H1 (cell line): ENCODE results near the gene TGM2. TPM values are rescaled to one million over a fixed set of nuclear protein-coding genes. Genes with fewer than 3 reads are reported as not detected.

Source experiments
- CTCF ChIA-PET: fragments of 300-600 bp; sonication (Branson Sonifier 250); formaldehyde crosslinking; loops from one replicate; lab custom pipeline; 2021; ENCODE audit not compliant: partially characterized antibody; lab: Charles Lee
- POLR2A ChIA-PET: fragments of 300-600 bp; sonication (Branson Sonifier 250); formaldehyde crosslinking; loops from one replicate; lab custom pipeline; 2021; ENCODE audit warnings: inconsistent platforms; ENCODE audit not compliant: partially characterized antibody; lab: Charles Lee
- DNase-seq, 2 experiments: peaks; one replicate each; pipeline versions ENCODE4 v3.0.0 to v3.0.0-alpha.2; 2010 to 2022; ENCODE audit warnings: low spot score in 2 of 2, low read depth in 1 of 2, mixed read lengths in 1 of 2
- FAIRE-seq: peaks from 2 replicates; lab custom pipeline; 2011; peaks lifted over from hg19 to GRCh38; lab: Jason Lieb, UNC
- H2AFZ ChIP-seq: 2 replicates; pipeline ENCODE4 v1.8.1; 2012; ENCODE audit warnings: low read length, inconsistent platforms
- H2AK5ac ChIP-seq: 2 replicates; pipeline ENCODE4 v1.6.1; 2013; ENCODE audit warnings: low read depth, low read length
- H2BK120ac ChIP-seq: replicated peaks from 2 replicates; pipeline ENCODE3; 2013; ENCODE audit warnings: low read depth, low read length, inconsistent platforms
- H2BK12ac ChIP-seq: 2 replicates; pipeline ENCODE4 v1.6.1; 2013; ENCODE audit warnings: low read depth, low read length
- H2BK15ac ChIP-seq: 2 replicates; pipeline ENCODE4 v1.6.1; 2013; ENCODE audit warnings: low read length
- H2BK20ac ChIP-seq: 2 replicates; pipeline ENCODE4 v1.6.1; 2013; ENCODE audit warnings: low read length
- H2BK5ac ChIP-seq: 2 replicates; pipeline ENCODE4 v1.6.1; 2013; ENCODE audit warnings: low read depth, low read length
- H3K14ac ChIP-seq: 2 replicates; pipeline ENCODE4 v1.6.1; 2013; ENCODE audit warnings: inconsistent platforms; ENCODE audit not compliant: insufficient read length
- H3K18ac ChIP-seq: 2 replicates; pipeline ENCODE4 v1.6.1; 2013; ENCODE audit warnings: low read length; ENCODE audit errors: extremely low read depth
- H3K23ac ChIP-seq: 2 replicates; pipeline ENCODE4 v1.6.1; 2013; ENCODE audit warnings: inconsistent platforms; ENCODE audit not compliant: insufficient read length
- H3K23me2 ChIP-seq: 2 replicates; pipeline ENCODE4 v1.6.1; 2013; ENCODE audit warnings: low read depth, low read length
- H3K27ac ChIP-seq: 2 replicates; pipeline ENCODE4 v1.6.1; 2011; ENCODE audit warnings: low read depth, low read length, inconsistent platforms
- H3K27me3 ChIP-seq, 4 experiments: replicated peaks in 1 of 4; 1 replicate in 1 of 4; 2 replicates in 3 of 4; pipeline versions ENCODE4 v1.6.1 to v1.8.1; 2011 to 2013; ENCODE audit warnings: low read length in 3 of 4, mild to moderate bottlenecking in 3 of 4, inconsistent platforms in 2 of 4, mixed read lengths in 2 of 4, moderate library complexity in 1 of 4; ENCODE audit not compliant: control insufficient read depth in 3 of 4, insufficient read depth in 3 of 4; ENCODE audit errors: extremely low read depth in 1 of 4
- H3K36me3 ChIP-seq, 4 experiments: 2 replicates each; pipeline versions ENCODE4 v1.6.1 to v1.8.1; 2011 to 2013; ENCODE audit warnings: mild to moderate bottlenecking in 4 of 4, low read length in 3 of 4, moderate library complexity in 2 of 4, control low read depth in 1 of 4, inconsistent platforms in 1 of 4; ENCODE audit not compliant: insufficient read depth in 4 of 4, control insufficient read depth in 2 of 4
- H3K4ac ChIP-seq: replicated peaks from 2 replicates; pipeline ENCODE3; 2013; ENCODE audit warnings: low read length, low read depth, mixed read lengths, inconsistent platforms; ENCODE audit not compliant: insufficient read length
- H3K4me1 ChIP-seq, 4 experiments: replicated peaks in 1 of 4; 1 replicate in 1 of 4; 2 replicates in 3 of 4; pipeline versions ENCODE4 v1.6.1 to v1.8.1; 2011 to 2013; ENCODE audit warnings: low read length in 3 of 4, inconsistent platforms in 2 of 4, mixed read lengths in 1 of 4; ENCODE audit not compliant: insufficient read depth in 4 of 4, control insufficient read depth in 3 of 4
- H3K4me2 ChIP-seq, 2 experiments: 2 replicates each; pipeline versions ENCODE4 v1.6.1 to v1.8.1; 2011 to 2013; ENCODE audit warnings: low read depth in 2 of 2, low read length in 2 of 2, control low read depth in 1 of 2, inconsistent platforms in 1 of 2, mild to moderate bottlenecking in 1 of 2; ENCODE audit not compliant: insufficient read depth in 1 of 2
- H3K4me3 ChIP-seq, 4 experiments: fragments of 200-600, 300-600 bp in 1 of 4; sonication (generic), shearing (Covaris generic), sonication (Bioruptor Twin) in 1 of 4; 2 replicates each; pipeline versions ENCODE4 v1.5.1 to v1.8.1; 2011 to 2016; ENCODE audit warnings: low read length in 4 of 4, low read depth in 3 of 4, control low read depth in 2 of 4, inconsistent platforms in 2 of 4, mild to moderate bottlenecking in 2 of 4, mixed read lengths in 1 of 4, moderate library complexity in 1 of 4; ENCODE audit not compliant: insufficient read depth in 2 of 4; ENCODE audit errors: extremely low read depth in 1 of 4
- H3K56ac ChIP-seq: replicated peaks from 2 replicates; pipeline ENCODE3; 2013; ENCODE audit warnings: low read depth, mild to moderate bottlenecking, mixed read lengths, low read length, inconsistent platforms; ENCODE audit not compliant: insufficient read length
- H3K79me1 ChIP-seq: 2 replicates; pipeline ENCODE4 v1.6.1; 2013; ENCODE audit warnings: low read depth, low read length, control low read depth
- H3K79me2 ChIP-seq, 2 experiments: 2 replicates each; pipeline versions ENCODE4 v1.6.1 to v1.8.1; 2012 to 2013; ENCODE audit warnings: low read length in 2 of 2, mild to moderate bottlenecking in 2 of 2, inconsistent platforms in 1 of 2; ENCODE audit not compliant: insufficient read depth in 2 of 2, control insufficient read depth in 1 of 2
- H3K9ac ChIP-seq, 4 experiments: replicated peaks in 1 of 4; 1 replicate in 1 of 4; 2 replicates in 3 of 4; pipeline versions ENCODE4 v1.6.1 to v1.8.1; 2011 to 2013; ENCODE audit warnings: low read depth in 3 of 4, low read length in 3 of 4, control low read depth in 2 of 4, mild to moderate bottlenecking in 2 of 4, moderate library complexity in 2 of 4, inconsistent platforms in 1 of 4; ENCODE audit errors: extremely low read depth in 1 of 4
- H3K9me3 ChIP-seq, 2 experiments: 2 replicates each; pipeline versions ENCODE4 v1.6.1 to v1.8.1; 2012 to 2013; ENCODE audit warnings: mild to moderate bottlenecking in 2 of 2, moderate library complexity in 2 of 2, control low read depth in 1 of 2, inconsistent platforms in 1 of 2, low read depth in 1 of 2, low read length in 1 of 2, mixed read lengths in 1 of 2; ENCODE audit not compliant: insufficient read depth in 2 of 2
- H4K20me1 ChIP-seq, 2 experiments: replicated peaks in 1 of 2; 2 replicates each; pipeline versions ENCODE3 to v1.8.1; 2011 to 2013; ENCODE audit warnings: inconsistent platforms in 2 of 2, low read length in 2 of 2, mild to moderate bottlenecking in 1 of 2; ENCODE audit not compliant: insufficient read depth in 2 of 2, control insufficient read depth in 1 of 2
- H4K5ac ChIP-seq: 2 replicates; pipeline ENCODE4 v1.6.1; 2013; ENCODE audit warnings: low read length, low read depth, mixed read lengths, inconsistent platforms; ENCODE audit not compliant: insufficient read length
- H4K8ac ChIP-seq: 2 replicates; pipeline ENCODE4 v1.8.0; 2013; ENCODE audit warnings: mild to moderate bottlenecking, moderate library complexity, low read length, inconsistent platforms; ENCODE audit not compliant: insufficient read depth; ENCODE audit errors: extremely low read depth
- H4K91ac ChIP-seq: replicated peaks from 2 replicates; pipeline ENCODE3; 2013; ENCODE audit warnings: low read length, mixed read lengths, inconsistent platforms; ENCODE audit not compliant: insufficient read length
- BACH1 ChIP-seq: IDR thresholded peaks from 2 replicates; pipeline ENCODE4 v1.6.1; 2012; ENCODE audit warnings: low read length, improper control_type of control experiment
- CBX8 ChIP-seq: fragments of 300-800, 300-1000 bp; sonication (generic); IDR thresholded peaks from 2 replicates; pipeline ENCODE4 v1.7.1; 2016; ENCODE audit warnings: low read depth, low read length, borderline replicate concordance
- CEBPB ChIP-seq: IDR thresholded peaks from 2 replicates; pipeline ENCODE4 v1.6.1; 2012; ENCODE audit warnings: low read depth, low read length
- CHD2 ChIP-seq: IDR thresholded peaks from 2 replicates; pipeline ENCODE4 v1.6.1; 2012; ENCODE audit warnings: low read length, improper control_type of control experiment
- EZH2 ChIP-seq: fragments of 200-600 bp; sonication (generic); IDR thresholded peaks from 2 replicates; pipeline ENCODE4 v1.7.1; 2012; ENCODE audit warnings: low read depth, mild to moderate bottlenecking, moderate library complexity, low read length, inconsistent platforms; ENCODE audit not compliant: severe bottlenecking
- KDM1A ChIP-seq: fragments of 200-600, 300-600 bp; sonication (generic); IDR thresholded peaks from 2 replicates; pipeline ENCODE4 v1.7.1; 2016; ENCODE audit warnings: mild to moderate bottlenecking, low read length, borderline replicate concordance
- KDM4A ChIP-seq: IDR thresholded peaks from one replicate; pipeline ENCODE4 v1.7.1; 2012; ENCODE audit warnings: low read depth, mild to moderate bottlenecking, moderate library complexity, low read length, inconsistent platforms; ENCODE audit not compliant: severe bottlenecking
- NANOG ChIP-seq: IDR thresholded peaks from 2 replicates; pipeline ENCODE4 v1.6.1; 2011; ENCODE audit warnings: low read length, low read depth, mild to moderate bottlenecking, inconsistent platforms; ENCODE audit not compliant: insufficient read depth, poor library complexity, severe bottlenecking
- RFX5 ChIP-seq: IDR thresholded peaks from 2 replicates; pipeline ENCODE4 v1.6.1; 2011; ENCODE audit warnings: low read depth, low read length, improper control_type of control experiment, borderline replicate concordance
- SAP30 ChIP-seq: fragments of 300-600 bp; sonication (generic); IDR thresholded peaks from 2 replicates; pipeline ENCODE4 v1.7.1; 2012; ENCODE audit warnings: low read length, moderate library complexity, mild to moderate bottlenecking, inconsistent platforms; ENCODE audit not compliant: insufficient read depth, insufficient replicate concordance
- SRF ChIP-seq: IDR thresholded peaks from 2 replicates; pipeline ENCODE4 v1.6.1; 2011; ENCODE audit warnings: mild to moderate bottlenecking, low read depth, low read length, moderate library complexity
- TAF7 ChIP-seq: optimal IDR thresholded peaks from 2 replicates; pipeline ENCODE3; 2011; ENCODE audit warnings: low read depth, mild to moderate bottlenecking, inconsistent platforms, low read length, moderate library complexity, borderline replicate concordance
- TBP ChIP-seq: IDR thresholded peaks from 2 replicates; pipeline ENCODE4 v1.6.1; 2011; ENCODE audit warnings: low read depth, low read length, improper control_type of control experiment
- YY1 ChIP-seq: IDR thresholded peaks from 2 replicates; pipeline ENCODE4 v1.6.1; 2011; ENCODE audit warnings: low read depth, mild to moderate bottlenecking, low read length
- WGBS, 2 experiments: shearing (Covaris generic) in 1 of 2; methylation state at CpG; one replicate each; pipeline versions ENCODE4 v1.1.6 to v1.1.7; 2013 to 2015; ENCODE audit warnings: low lambda C conversion rate in 2 of 2, mixed read lengths in 2 of 2, inconsistent platforms in 1 of 2, low coverage in 1 of 2, missing lambda C conversion rate in 1 of 2; ENCODE audit not compliant: insufficient replicate concordance in 2 of 2, insufficient coverage in 1 of 2, insufficient read length in 1 of 2; ENCODE audit errors: extremely low coverage in 1 of 2, missing lambda C conversion rate in 1 of 2; 5-methylcytosine and 5-hydroxymethylcytosine counted together
- polyA plus RNA-seq, 7 experiments: library from polyadenylated mRNA; depleted of rRNA in 3 of 7; stranded (reverse) in 5 of 7; unstranded in 2 of 7; fragments of >200 nt in 5 of 7; fragments of 200-250 nt in 2 of 7; gene quantifications; 1 replicate in 5 of 7; 2 replicates in 1 of 7; 4 replicates in 1 of 7; pipeline versions ENCODE4 v1.2.1 to v1.2.3, GENCODE V29; 2011 to 2013; ENCODE audit warnings: missing spikeins in 2 of 7, mixed read lengths in 2 of 7
- total RNA-seq: library from RNA; stranded (reverse); fragmentation: NEBNext Ultra II Directional; extraction: Animal tissue kit (Norgen Biotek cat#: 25700); gene quantifications from 2 replicates; pipeline ENCODE4 v1.2.1, GENCODE V29; 2021

Gene TGM2
- total and polyA plus RNA-seq, 2 of the 8 experiments (the other 6 are each of a cell fraction or from before 2014, with no cell fraction given) = 0.86 to 1.0 TPM

GRCh38 chr20:38127920-38128528 lies 37.0 kb downstream of the TGM2 start:
- H3K9ac ChIP-seq = no peak overlapping the region
- H2BK12ac ChIP-seq = no peak overlapping the region
- H4K20me1 ChIP-seq = no peaks in the 10 kb centered on the region
- no peak overlapping the region for H2AFZ ChIP-seq
- ChIA-PET CTCF (interaction anchor here (0.6 to 3.3 kb wide), 6 partner anchors 9 to 94 kb away, joined by 3 to 16 read pairs (median 4); no protein-coding TSS in a partner anchor), POLR2A (no interaction called here)
- no peaks in the 10 kb centered on the region for H3K79me2 ChIP-seq
- no peak for FAIRE-seq
- no peak overlapping the region for H3K56ac ChIP-seq
- no peaks in the 10 kb centered on the region for H3K36me3 ChIP-seq
- H2BK15ac ChIP-seq = no peak overlapping the region
- DNase-seq = no peak
- no peak overlapping the region for H4K8ac ChIP-seq
- no peak overlapping the region for H2BK20ac ChIP-seq
- H2BK120ac ChIP-seq = no peak overlapping the region
- H3K79me1 ChIP-seq = no peaks in the 10 kb centered on the region
- no peak overlapping the region for H4K91ac ChIP-seq
- no peak overlapping the region for H4K5ac ChIP-seq
- H2BK5ac ChIP-seq = no peak overlapping the region
- 93% methylated on average over 9 of the region's 9 CpGs; no CpG with 5 or more reads in 1 of the 2 experiments for WGBS, 2 experiments
- no peak overlapping the region for H3K23ac ChIP-seq
- no peak overlapping the region for H3K14ac ChIP-seq
- no peaks in the 10 kb centered on the region for H3K27me3 ChIP-seq
- H3K4ac ChIP-seq = no peak overlapping the region
- no peak overlapping the region for H3K4me3 ChIP-seq
- H2AK5ac ChIP-seq = no peak overlapping the region
- H3K4me2 ChIP-seq = no peak overlapping the region
- no peak overlapping the region for H3K18ac ChIP-seq
- H3K4me1 ChIP-seq = peaks cover 0 to 3% (median 0%) of the 10 kb centered on the region in 4 experiments; a peak in 2 of 7 replicates
- H3K27ac ChIP-seq = no peak overlapping the region
- no peaks in the 10 kb centered on the region for H3K9me3 ChIP-seq
- H3K23me2 ChIP-seq = no peaks in the 10 kb centered on the region
- no peak for TF ChIP-seq NANOG
- TF ChIP-seq TAF7 = no peak
- no peak for TF ChIP-seq RFX5
- TF ChIP-seq BACH1 = no peak
- TF ChIP-seq KDM1A = no peak
- TF ChIP-seq SRF = no peak
- TF ChIP-seq EZH2 = no peak
- no peak for TF ChIP-seq YY1
- no peak for TF ChIP-seq CHD2
- TF ChIP-seq TBP = no peak
- TF ChIP-seq CEBPB = no peak
- no peak for TF ChIP-seq CBX8
- TF ChIP-seq KDM4A = no peak
- no peak for TF ChIP-seq SAP30
